Spleen (tissue), 11 donors: ENCODE measurements around the gene PAX7. TPM values are rescaled to one million over a fixed set of nuclear protein-coding genes. Genes with fewer than 3 reads are reported as not detected.

Source experiments
- DNase-seq: peaks from one replicate; pipeline ENCODE4 v3.0.0-alpha.2; 2020
- H3K27ac ChIP-seq, 8 donors: fragments of 200-600 bp; sonication (generic) in 7 of 8; 1 replicate in 4 of 8; 2 replicates in 4 of 8; pipeline versions ENCODE4 v1.5.0 to v1.8.0; 2016 to 2021; ENCODE audit warnings: inconsistent platforms in 4 of 8, mild to moderate bottlenecking in 4 of 8, moderate library complexity in 1 of 8
- H3K27me3 ChIP-seq, 7 donors: fragments of 200-600 bp; sonication (generic) in 6 of 7; replicated peaks in 1 of 7; 1 replicate in 4 of 7; 2 replicates in 3 of 7; pipeline versions ENCODE4 v1.5.0 to v1.8.0; 2016 to 2021; ENCODE audit warnings: inconsistent platforms in 3 of 7, mild to moderate bottlenecking in 1 of 7
- H3K36me3 ChIP-seq, 6 donors: fragments of 200-600 bp; sonication (generic) in 5 of 6; 1 replicate in 4 of 6; 2 replicates in 2 of 6; pipeline versions ENCODE4 v1.5.0 to v1.8.0; 2016 to 2021; ENCODE audit warnings: inconsistent platforms in 2 of 6
- H3K4me1 ChIP-seq, 6 donors: fragments of 200-600 bp; sonication (generic) in 5 of 6; 1 replicate in 3 of 6; 2 replicates in 3 of 6; pipeline versions ENCODE4 v1.5.0 to v1.8.0; 2016 to 2021; ENCODE audit warnings: inconsistent platforms in 3 of 6
- H3K4me3 ChIP-seq, 8 donors: fragments of 200-600 bp; sonication (generic) in 7 of 8; 1 replicate in 4 of 8; 2 replicates in 4 of 8; pipeline versions ENCODE4 v1.5.0 to v1.8.0; 2016 to 2021; ENCODE audit warnings: inconsistent platforms in 4 of 8, mild to moderate bottlenecking in 4 of 8, moderate library complexity in 2 of 8
- H3K9me3 ChIP-seq, 8 donors: fragments of 200-600 bp; sonication (generic) in 7 of 8; 1 replicate in 4 of 8; 2 replicates in 4 of 8; pipeline versions ENCODE4 v1.5.0 to v1.8.0; 2016 to 2021; ENCODE audit warnings: inconsistent platforms in 4 of 8
- POLR2A ChIP-seq, 3 donors: fragments of 450-650 bp; IDR thresholded peaks; one replicate each; pipeline ENCODE4 v1.5.1; 2017; ENCODE audit warnings: antibody characterized with exemption in 3 of 3, mild to moderate bottlenecking in 1 of 3
- POLR2AphosphoS5 ChIP-seq, 3 donors: sonication (generic); formaldehyde crosslinking; IDR thresholded peaks; one replicate each; pipeline ENCODE4 v1.5.1; 2017; ENCODE audit warnings: antibody characterized with exemption in 3 of 3
- WGBS, 5 donors: extraction: QIAGEN DNeasy Blood & Tissue Kit in 3 of 5; methylation state at CpG; one replicate each; pipeline versions ENCODE4 v1.1.5 to v1.1.7; 2013 to 2018; 5-methylcytosine and 5-hydroxymethylcytosine counted together
- intact Hi-C: fragments of 100-400 bp; cut with DNase I; formaldehyde crosslinking; loops from one replicate; pipeline ENCODE4 v1.15.0; 2023; ENCODE audit warnings: low total_unique reads
- polyA plus RNA-seq, 3 donors: library from polyadenylated mRNA; stranded (reverse); fragments of 200-250 nt; gene quantifications; one replicate each; pipeline ENCODE4 v1.2.1, GENCODE V29; 2013
- total RNA-seq, 7 donors: library from RNA; depleted of rRNA in 3 of 7; stranded (reverse); fragments of >200 nt in 3 of 7; fragmentation: NEBNext Ultra II Directional in 4 of 7; extraction: Animal tissue kit (Norgen Biotek cat#: 25700) in 4 of 7; gene quantifications; one replicate each; pipeline versions ENCODE4 v1.1.0 to v1.2.1, GENCODE V29; 2016 to 2021
- TF ChIP-seq, protein P1 (sequence below), 11 experiments: fragments of 200-600 bp in 7 of 11; fragments of 450-650 bp in 4 of 11; sonication (generic) in 4 of 11; IDR thresholded peaks in 8 of 11; conservative IDR thresholded peaks in 3 of 11; 1 replicate in 7 of 11; 2 replicates in 4 of 11; pipeline versions ENCODE4 v1.4.0 to v1.8.0; 2016 to 2021; ENCODE audit warnings: antibody characterized with exemption in 11 of 11, inconsistent platforms in 4 of 11, mild to moderate bottlenecking in 1 of 11
- donor health status: healthy with polysubstance abuse.
- donor health status: DM: no; HTN: no; CAD: no; lungs with moderate emphysema.
- donor health status: DM: no; HTN: no; CAD: no.
- donor health status: Bipolar disorder and iron deficiency.
- donor health status: healthy.
- donor health status: DM: no; HTN: no; CAD: no.
- donor health status: DM: yes; HTN: yes; CAD: no.

Gene PAX7
- total and polyA plus RNA-seq, 10 donors: not detected

DNA sequence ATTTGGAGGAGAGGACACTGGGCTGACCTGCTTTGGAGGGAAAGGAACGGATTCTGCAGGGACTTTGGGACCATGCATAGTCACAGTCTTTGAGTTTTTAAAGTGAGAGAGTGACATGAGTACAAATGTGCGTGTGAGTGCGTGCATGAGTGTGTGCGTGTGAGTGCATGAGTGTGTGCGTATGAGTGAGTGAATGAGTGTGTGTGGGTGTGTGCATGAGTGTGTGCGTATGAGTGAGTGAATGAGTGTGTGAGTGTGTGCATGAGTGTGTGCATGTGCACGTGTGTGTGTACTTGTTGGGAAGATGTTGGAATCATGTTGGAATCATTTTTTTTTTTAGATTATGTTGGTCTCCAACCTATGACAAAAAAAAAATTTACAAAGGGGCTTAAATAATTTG, 70.5 kb downstream of the PAX7 start:
- peaks cover 0 to 83% (median 16%) of the 10 kb centered on the region in 7 donors for H3K27me3 ChIP-seq
- H3K36me3 ChIP-seq: no peaks in the 10 kb centered on the region
- no peaks in the 10 kb centered on the region for H3K9me3 ChIP-seq
- intact Hi-C loops: no loop called here
- H3K27ac ChIP-seq: no peak overlapping the region
- no peak for DNase-seq
- TF ChIP-seq POLR2AphosphoS5 (IDR thresholded peaks at IDR 0.05): no peak
- H3K4me3 ChIP-seq: no peak overlapping the region
- WGBS, 5 donors: 82 to 90% (median 87%) methylated on average over 7 of the region's 7 CpGs
- H3K4me1 ChIP-seq: no peaks in the 10 kb centered on the region

DNA sequence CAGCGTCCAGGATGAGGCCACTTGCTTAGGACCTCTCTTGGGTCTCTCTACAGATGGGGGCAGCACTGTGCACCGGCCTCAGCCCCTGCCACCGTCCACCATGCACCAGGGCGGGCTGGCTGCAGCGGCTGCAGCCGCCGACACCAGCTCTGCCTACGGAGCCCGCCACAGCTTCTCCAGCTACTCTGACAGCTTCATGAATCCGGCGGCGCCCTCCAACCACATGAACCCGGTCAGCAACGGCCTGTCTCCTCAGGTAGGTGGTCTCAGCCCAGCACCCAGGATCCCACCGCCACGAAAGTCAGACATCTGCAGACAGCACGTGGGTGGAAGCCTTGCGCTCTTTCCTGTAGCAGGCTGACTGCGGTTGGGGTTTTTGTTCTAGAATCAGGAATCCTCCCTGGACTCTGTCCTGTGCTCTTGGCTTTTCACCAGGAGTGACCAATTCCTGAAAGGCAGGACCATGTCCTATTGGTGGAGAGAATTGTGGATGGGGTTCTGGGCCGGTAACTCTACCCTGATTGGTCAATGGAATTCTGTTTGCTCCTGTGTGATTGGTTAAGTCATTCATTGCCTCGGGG, 72.5 kb downstream of the PAX7 start:
- no peak for DNase-seq
- Histone ChIP-seq H3K27ac (no peak overlapping the region), H3K4me1 (no peaks in the 10 kb centered on the region), H3K4me3 (no peak overlapping the region), H3K9me3 (no peaks in the 10 kb centered on the region), H3K27me3 (peaks cover 0 to 83% (median 18%) of the 10 kb centered on the region in 7 donors), H3K36me3 (no peaks in the 10 kb centered on the region)
- 33 to 60% (median 46%) methylated on average over 15 to 21 of the region's 21 CpGs for WGBS, 5 donors
- no peak for TF ChIP-seq POLR2A (IDR thresholded peaks at IDR 0.05)
- no peak for TF ChIP-seq POLR2AphosphoS5 (IDR thresholded peaks at IDR 0.05)
- TF ChIP-seq, protein P1, sequence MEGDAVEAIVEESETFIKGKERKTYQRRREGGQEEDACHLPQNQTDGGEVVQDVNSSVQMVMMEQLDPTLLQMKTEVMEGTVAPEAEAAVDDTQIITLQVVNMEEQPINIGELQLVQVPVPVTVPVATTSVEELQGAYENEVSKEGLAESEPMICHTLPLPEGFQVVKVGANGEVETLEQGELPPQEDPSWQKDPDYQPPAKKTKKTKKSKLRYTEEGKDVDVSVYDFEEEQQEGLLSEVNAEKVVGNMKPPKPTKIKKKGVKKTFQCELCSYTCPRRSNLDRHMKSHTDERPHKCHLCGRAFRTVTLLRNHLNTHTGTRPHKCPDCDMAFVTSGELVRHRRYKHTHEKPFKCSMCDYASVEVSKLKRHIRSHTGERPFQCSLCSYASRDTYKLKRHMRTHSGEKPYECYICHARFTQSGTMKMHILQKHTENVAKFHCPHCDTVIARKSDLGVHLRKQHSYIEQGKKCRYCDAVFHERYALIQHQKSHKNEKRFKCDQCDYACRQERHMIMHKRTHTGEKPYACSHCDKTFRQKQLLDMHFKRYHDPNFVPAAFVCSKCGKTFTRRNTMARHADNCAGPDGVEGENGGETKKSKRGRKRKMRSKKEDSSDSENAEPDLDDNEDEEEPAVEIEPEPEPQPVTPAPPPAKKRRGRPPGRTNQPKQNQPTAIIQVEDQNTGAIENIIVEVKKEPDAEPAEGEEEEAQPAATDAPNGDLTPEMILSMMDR (IDR thresholded peaks at IDR 0.05 in 8 of 11, conservative IDR thresholded peaks at IDR 0.05 in 3 of 11): no peak
- intact Hi-C loops: no loop called here

DNA sequence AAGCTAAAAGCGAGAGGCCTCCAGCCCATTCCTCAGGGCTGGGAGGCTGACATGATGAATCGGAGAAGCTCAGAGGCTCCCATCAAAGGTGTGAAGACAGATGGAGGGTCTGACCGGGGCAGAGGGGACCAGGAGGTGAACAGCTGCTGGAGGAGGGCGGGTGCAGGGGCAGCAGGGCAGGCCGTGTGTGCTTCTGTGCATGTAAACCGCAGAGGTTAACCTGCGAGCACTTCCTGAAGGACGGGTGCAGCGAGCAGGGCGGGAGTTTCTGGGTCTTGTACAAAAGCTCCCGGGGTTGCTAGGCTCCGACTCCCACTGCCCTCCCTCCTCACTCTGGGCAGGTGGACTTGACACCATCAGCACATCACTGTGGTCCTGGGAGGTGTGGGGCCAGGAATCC, 75.2 kb downstream of the PAX7 start:
- Histone ChIP-seq H3K9me3 (no peaks in the 10 kb centered on the region), H3K27me3 (peaks cover 0 to 85% (median 13%) of the 10 kb centered on the region in 7 donors), H3K27ac (no peak overlapping the region), H3K4me3 (no peak overlapping the region), H3K36me3 (no peaks in the 10 kb centered on the region), H3K4me1 (no peaks in the 10 kb centered on the region)
- 31 to 56% (median 34%) methylated on average over 7 to 12 of the region's 12 CpGs for WGBS, 5 donors
- DNase-seq: no peak
- TF ChIP-seq POLR2A (IDR thresholded peaks at IDR 0.05) (no peak), POLR2AphosphoS5 (IDR thresholded peaks at IDR 0.05) (no peak)
- TF ChIP-seq, protein P1 (IDR thresholded peaks at IDR 0.05 in 8 of 11, conservative IDR thresholded peaks at IDR 0.05 in 3 of 11): no peak
- intact Hi-C loops: no loop called here

DNA sequence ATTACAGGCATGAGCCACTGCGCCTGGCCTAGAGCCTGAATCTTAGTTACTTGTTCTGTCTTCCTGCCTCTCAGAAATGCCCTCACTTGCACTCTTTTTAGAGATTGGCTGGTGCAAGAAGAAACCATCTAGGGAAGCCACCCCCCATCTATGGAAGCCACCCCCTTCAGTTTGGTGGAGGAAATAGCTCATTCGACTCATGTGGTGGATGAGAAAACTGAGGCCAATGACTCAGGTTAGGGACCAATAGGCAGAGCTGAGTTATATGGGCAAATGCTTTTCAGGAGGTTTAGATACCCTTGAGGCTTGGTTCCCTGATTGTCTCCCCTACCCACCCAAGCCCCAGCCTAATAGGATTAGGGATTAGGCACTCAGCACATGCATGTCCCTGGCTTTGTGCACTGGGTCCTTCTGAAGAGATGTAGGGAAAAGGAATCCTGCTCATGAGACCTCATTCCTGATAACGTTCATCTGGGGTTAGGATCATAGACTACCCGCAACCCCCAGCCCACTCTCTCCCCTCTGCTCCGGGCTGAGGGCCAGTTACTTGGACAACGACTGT, 77.1 kb downstream of the PAX7 start:
- H3K9me3 ChIP-seq: no peaks in the 10 kb centered on the region
- H3K36me3 ChIP-seq: no peaks in the 10 kb centered on the region
- DNase-seq: no peak
- H3K27me3 ChIP-seq: peaks cover 0 to 93% (median 9%) of the 10 kb centered on the region in 7 donors
- 66 to 89% (median 84%) methylated on average over 6 of the region's 6 CpGs for WGBS, 5 donors
- no peak overlapping the region for H3K4me3 ChIP-seq
- TF ChIP-seq POLR2AphosphoS5 (IDR thresholded peaks at IDR 0.05): no peak
- TF ChIP-seq, protein P1 (IDR thresholded peaks at IDR 0.05 in 8 of 11, conservative IDR thresholded peaks at IDR 0.05 in 3 of 11): no peak
- no peak for TF ChIP-seq POLR2A (IDR thresholded peaks at IDR 0.05)
- intact Hi-C loops: no loop called here
- H3K4me1 ChIP-seq: no peaks in the 10 kb centered on the region
- no peak overlapping the region for H3K27ac ChIP-seq
